Gastroesophageal sphincter (tissue), 4 donors: ENCODE data around the gene OLFML3. TPM values are rescaled to one million over a fixed set of nuclear protein-coding genes. Genes with fewer than 3 reads are reported as not detected.

ENCODE experiments used
- ATAC-seq: fragments of 150-250 bp; one replicate; pipeline ENCODE4 v1.9.1; 2016; ENCODE audit warnings: mild to moderate bottlenecking, moderate library complexity
- H3K27ac ChIP-seq, 4 donors: fragments of 200-600 bp; sonication (generic) in 3 of 4; 1 replicate in 3 of 4; 2 replicates in 1 of 4; pipeline ENCODE4 v1.5.1; 2016 to 2019
- H3K27me3 ChIP-seq: fragments of 200-600 bp; sonication (generic); one replicate; pipeline ENCODE4 v1.5.1; 2019
- H3K36me3 ChIP-seq, 2 donors: fragments of 200-600 bp; sonication (generic); one replicate each; pipeline ENCODE4 v1.5.1; 2019; ENCODE audit warnings: control low read depth in 1 of 2
- H3K4me1 ChIP-seq, 3 donors: fragments of 200-600 bp; sonication (generic); 1 replicate in 2 of 3; 2 replicates in 1 of 3; pipeline ENCODE4 v1.5.1; 2016 to 2019; ENCODE audit warnings: control low read depth in 2 of 3
- H3K4me3 ChIP-seq, 2 donors: fragments of 200-600 bp; sonication (generic); one replicate each; pipeline ENCODE4 v1.5.1; 2019; ENCODE audit warnings: mild to moderate bottlenecking in 1 of 2, moderate library complexity in 1 of 2
- H3K9me3 ChIP-seq, 3 donors: fragments of 200-600 bp; sonication (generic); one replicate each; pipeline ENCODE4 v1.5.1; 2017 to 2019; ENCODE audit warnings: control low read depth in 2 of 3
- EP300 ChIP-seq: sonication (generic); formaldehyde crosslinking; IDR thresholded peaks from one replicate; pipeline ENCODE4 v1.6.1; 2017; ENCODE audit warnings: antibody characterized with exemption, mild to moderate bottlenecking
- POLR2A ChIP-seq, 2 donors: fragments of 450-650 bp; IDR thresholded peaks; one replicate each; pipeline ENCODE4 v1.6.1; 2017; ENCODE audit warnings: antibody characterized with exemption in 2 of 2, mild to moderate bottlenecking in 2 of 2, moderate library complexity in 1 of 2
- POLR2AphosphoS5 ChIP-seq: sonication (generic); formaldehyde crosslinking; IDR thresholded peaks from one replicate; pipeline ENCODE4 v1.6.1; 2017; ENCODE audit warnings: antibody characterized with exemption
- WGBS, 2 donors: methylation state at CpG; one replicate each; pipeline ENCODE4 v1.1.5; 2018; ENCODE audit warnings: low coverage in 1 of 2; 5-methylcytosine and 5-hydroxymethylcytosine counted together
- total RNA-seq, 4 donors: library from RNA; depleted of rRNA; stranded (reverse); fragments of >200 nt; gene quantifications; one replicate each; pipeline ENCODE4 v1.1.0, GENCODE V29; 2016
- TF ChIP-seq, protein P1 (sequence below), 4 experiments: fragments of 200-600 bp in 2 of 4; fragments of 450-650 bp in 2 of 4; sonication (generic) in 1 of 4; IDR thresholded peaks; one replicate each; pipeline ENCODE4 v1.5.1; 2017 to 2019; ENCODE audit warnings: antibody characterized with exemption in 4 of 4, mild to moderate bottlenecking in 2 of 4, moderate library complexity in 2 of 4

Gene OLFML3
- total RNA-seq, 4 donors from 2014 or later: 62.4 to 155 (median 65.5) TPM

DNA sequence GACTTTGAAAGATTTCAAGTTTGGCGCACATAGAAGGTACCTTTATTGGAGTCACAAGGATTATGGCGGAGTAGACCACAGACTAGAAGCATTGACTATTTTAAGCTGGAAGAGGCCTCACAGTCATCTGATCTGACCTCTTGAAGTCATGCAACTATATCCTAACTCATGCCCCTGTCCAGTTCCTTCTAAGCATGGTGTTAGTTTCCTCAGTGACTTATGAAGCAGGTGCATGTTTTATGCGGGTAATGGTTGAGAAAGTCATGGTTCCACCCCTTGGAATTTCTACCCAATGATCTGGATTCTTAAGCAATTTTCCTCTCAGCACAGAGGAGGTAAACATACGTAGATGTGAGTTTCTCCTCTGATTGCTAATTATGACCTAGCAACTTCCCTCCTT lies 11.7 kb downstream of the OLFML3 start:
- H3K36me3 ChIP-seq: no peaks in the 10 kb centered on the region
- no peak overlapping the region for H3K27ac ChIP-seq
- TF ChIP-seq EP300 (no peak), POLR2AphosphoS5 (no peak), POLR2A (IDR thresholded peaks at IDR 0.05) (no peak)
- TF ChIP-seq, protein P1, sequence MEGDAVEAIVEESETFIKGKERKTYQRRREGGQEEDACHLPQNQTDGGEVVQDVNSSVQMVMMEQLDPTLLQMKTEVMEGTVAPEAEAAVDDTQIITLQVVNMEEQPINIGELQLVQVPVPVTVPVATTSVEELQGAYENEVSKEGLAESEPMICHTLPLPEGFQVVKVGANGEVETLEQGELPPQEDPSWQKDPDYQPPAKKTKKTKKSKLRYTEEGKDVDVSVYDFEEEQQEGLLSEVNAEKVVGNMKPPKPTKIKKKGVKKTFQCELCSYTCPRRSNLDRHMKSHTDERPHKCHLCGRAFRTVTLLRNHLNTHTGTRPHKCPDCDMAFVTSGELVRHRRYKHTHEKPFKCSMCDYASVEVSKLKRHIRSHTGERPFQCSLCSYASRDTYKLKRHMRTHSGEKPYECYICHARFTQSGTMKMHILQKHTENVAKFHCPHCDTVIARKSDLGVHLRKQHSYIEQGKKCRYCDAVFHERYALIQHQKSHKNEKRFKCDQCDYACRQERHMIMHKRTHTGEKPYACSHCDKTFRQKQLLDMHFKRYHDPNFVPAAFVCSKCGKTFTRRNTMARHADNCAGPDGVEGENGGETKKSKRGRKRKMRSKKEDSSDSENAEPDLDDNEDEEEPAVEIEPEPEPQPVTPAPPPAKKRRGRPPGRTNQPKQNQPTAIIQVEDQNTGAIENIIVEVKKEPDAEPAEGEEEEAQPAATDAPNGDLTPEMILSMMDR (IDR thresholded peaks at IDR 0.05): no peak
- H3K27me3 ChIP-seq: peaks cover 5% of the 10 kb centered on the region
- no peak overlapping the region for H3K4me3 ChIP-seq
- ATAC-seq: no peak
- WGBS, 2 donors: 96 to 98% methylated on average over 3 to 4 of the region's 4 CpGs
- peaks cover 0 to 22% (median 0%) of the 10 kb centered on the region in 3 donors for H3K9me3 ChIP-seq
- no peaks in the 10 kb centered on the region for H3K4me1 ChIP-seq

DNA sequence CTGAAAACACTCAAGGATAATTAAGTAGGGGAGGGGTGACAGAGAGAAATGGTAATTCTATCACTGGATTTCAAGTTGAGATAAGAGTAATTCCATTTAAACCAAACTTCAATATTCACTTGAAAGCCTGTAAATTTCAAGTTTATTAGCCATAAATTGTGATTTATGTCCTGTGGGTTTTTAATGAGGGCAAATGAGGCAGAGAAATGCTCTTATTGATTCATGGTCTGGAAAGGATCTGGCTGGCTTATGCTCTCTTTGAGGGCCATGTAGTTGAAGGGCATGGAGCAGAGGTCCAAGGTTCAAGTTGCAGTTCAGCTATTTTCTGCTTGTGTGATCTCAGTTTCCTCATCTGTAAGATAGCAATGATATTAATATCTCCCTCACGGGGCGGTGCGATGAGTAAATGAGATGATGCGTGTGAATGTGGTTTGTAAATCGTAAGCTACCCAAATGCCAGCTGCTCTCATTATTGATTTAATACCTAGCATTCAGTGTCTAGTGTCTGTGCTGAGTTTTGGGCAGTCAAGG lies 12.3 kb downstream of the OLFML3 start:
- H3K9me3 ChIP-seq: peaks cover 0 to 28% (median 0%) of the 10 kb centered on the region in 3 donors
- H3K27me3 ChIP-seq: peaks cover 5% of the 10 kb centered on the region
- ATAC-seq: no peak
- no peaks in the 10 kb centered on the region for H3K4me1 ChIP-seq
- H3K4me3 ChIP-seq: no peak overlapping the region
- TF ChIP-seq, protein P1 (IDR thresholded peaks at IDR 0.05): no peak
- TF ChIP-seq POLR2A (IDR thresholded peaks at IDR 0.05): no peak
- TF ChIP-seq EP300: no peak
- no peaks in the 10 kb centered on the region for H3K36me3 ChIP-seq
- no peak overlapping the region for H3K27ac ChIP-seq
- 89 to 97% methylated on average over 5 of the region's 5 CpGs for WGBS, 2 donors

DNA sequence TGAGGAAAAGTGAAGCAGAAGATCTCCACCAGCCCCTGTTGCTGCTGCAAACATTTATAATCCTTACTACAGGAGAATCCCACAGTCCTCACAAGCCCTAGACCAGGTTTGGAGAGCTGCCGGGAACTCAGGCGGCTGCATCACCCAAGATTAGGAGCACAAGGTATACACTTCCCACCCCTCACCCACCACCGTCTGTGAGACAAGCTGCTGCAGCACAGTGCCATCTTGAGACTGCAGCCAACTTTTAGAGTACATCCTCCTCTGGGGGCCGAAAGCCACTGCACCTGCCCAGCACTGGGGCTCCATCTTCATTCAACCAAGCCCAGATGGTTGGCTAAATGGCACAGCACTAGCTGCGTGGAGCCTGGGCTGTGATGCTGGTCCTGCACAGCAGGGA lies 13.8 kb downstream of the OLFML3 start:
- no peaks in the 10 kb centered on the region for H3K36me3 ChIP-seq
- H3K4me3 ChIP-seq: no peak overlapping the region
- no peak overlapping the region for H3K27ac ChIP-seq
- no peak for ATAC-seq
- H3K9me3 ChIP-seq: peaks cover 0 to 28% (median 0%) of the 10 kb centered on the region in 3 donors
- peaks cover 5% of the 10 kb centered on the region for H3K27me3 ChIP-seq
- H3K4me1 ChIP-seq: no peaks in the 10 kb centered on the region
- TF ChIP-seq POLR2AphosphoS5: no peak
- TF ChIP-seq EP300: no peak
- TF ChIP-seq, protein P1 (IDR thresholded peaks at IDR 0.05): no peak
- TF ChIP-seq POLR2A (IDR thresholded peaks at IDR 0.05): no peak
- 100% methylated on average over 1 to 3 of the region's 5 CpGs for WGBS, 2 donors

DNA sequence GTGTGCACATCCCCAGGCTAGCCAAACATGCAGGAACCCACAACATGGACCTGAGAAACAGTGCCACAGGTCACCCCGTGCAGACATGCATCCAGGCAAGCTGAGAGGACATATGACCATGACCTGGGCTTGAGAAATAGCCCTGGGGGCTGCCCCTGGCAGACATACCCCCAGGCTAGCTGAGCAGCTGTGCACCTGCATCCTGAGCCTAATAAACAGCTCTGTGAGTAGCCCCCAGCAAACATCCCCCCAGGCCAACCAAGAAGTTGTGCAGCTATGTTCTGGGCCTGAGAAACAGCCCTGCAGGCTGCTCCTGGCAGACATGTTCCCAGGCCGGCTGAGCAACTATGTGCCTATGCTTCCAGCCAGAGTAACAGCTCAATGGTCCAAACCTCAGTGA lies 14.5 kb downstream of the OLFML3 start:
- TF ChIP-seq POLR2AphosphoS5: no peak
- TF ChIP-seq, protein P1 (IDR thresholded peaks at IDR 0.05): no peak
- TF ChIP-seq POLR2A (IDR thresholded peaks at IDR 0.05): no peak
- TF ChIP-seq EP300: no peak
- H3K27ac ChIP-seq: no peak overlapping the region
- H3K4me3 ChIP-seq: no peak overlapping the region
- no peaks in the 10 kb centered on the region for H3K36me3 ChIP-seq
- ATAC-seq: no peak
- H3K4me1 ChIP-seq: no peaks in the 10 kb centered on the region
- peaks cover 0 to 28% (median 0%) of the 10 kb centered on the region in 3 donors for H3K9me3 ChIP-seq
- no CpG with 5 or more reads among the region's 2 CpGs for WGBS, 2 donors
- H3K27me3 ChIP-seq: peaks cover 5% of the 10 kb centered on the region

DNA sequence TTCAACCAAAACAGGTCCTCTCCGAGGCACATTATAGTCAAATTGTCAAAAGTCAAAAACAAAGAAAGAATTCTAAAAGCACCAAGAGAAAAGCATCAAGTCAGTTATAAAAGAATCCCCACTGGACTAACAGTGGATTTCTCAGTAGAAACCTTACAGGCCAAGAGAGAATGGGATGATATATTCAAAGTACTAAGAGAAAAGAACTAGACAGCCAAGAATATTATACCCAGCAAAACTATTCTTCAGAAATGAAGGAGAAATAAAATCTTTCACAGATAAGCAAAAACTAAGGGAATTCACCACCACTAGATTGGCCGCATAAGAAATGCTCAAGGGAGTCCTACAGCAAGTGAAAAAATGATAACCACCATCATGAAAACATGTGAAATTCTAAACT lies 16.1 kb downstream of the OLFML3 start:
- TF ChIP-seq EP300 (no peak), POLR2A (IDR thresholded peaks at IDR 0.05) (no peak), POLR2AphosphoS5 (no peak)
- TF ChIP-seq, protein P1 (IDR thresholded peaks at IDR 0.05): no peak
- Histone ChIP-seq H3K27ac (no peak overlapping the region), H3K4me1 (no peaks in the 10 kb centered on the region), H3K4me3 (no peak overlapping the region), H3K9me3 (peaks cover 0 to 28% (median 0%) of the 10 kb centered on the region in 3 donors), H3K36me3 (no peaks in the 10 kb centered on the region), H3K27me3 (peaks cover 5% of the 10 kb centered on the region)
- WGBS, 2 donors: 100% methylated on average over 2 of the region's 2 CpGs
- no peak for ATAC-seq
